Left ventricle myocardium inferior (tissue), 1 donor: Measurements from ENCODE around the gene APOC4. TPM values are rescaled to one million over a fixed set of nuclear protein-coding genes. Genes with fewer than 3 reads are reported as not detected.
"Not testable (repeated sequence)": the region's sequence is repeated elsewhere in the genome, so short reads cannot be mapped to it uniquely, and the experiment has no call there.

Experiments
- DNase-seq: peaks from one replicate; pipeline ENCODE4 v3.0.0-alpha.2; 2020
- H3K27ac ChIP-seq: fragments of 200-600 bp; replicated peaks from 2 replicates; pipeline ENCODE4 v1.8.0; 2021
- H3K27me3 ChIP-seq: fragments of 200-600 bp; 2 replicates; pipeline ENCODE4 v1.8.0; 2021; ENCODE audit warnings: low read depth
- H3K36me3 ChIP-seq: fragments of 200-600 bp; 2 replicates; pipeline ENCODE4 v1.8.0; 2021
- H3K4me1 ChIP-seq: fragments of 200-600 bp; 2 replicates; pipeline ENCODE4 v1.8.0; 2021
- H3K4me3 ChIP-seq: fragments of 200-600 bp; 2 replicates; pipeline ENCODE4 v1.8.0; 2021; ENCODE audit warnings: mild to moderate bottlenecking, moderate library complexity
- H3K9me3 ChIP-seq: fragments of 200-600 bp; replicated peaks from 2 replicates; pipeline ENCODE4 v1.8.0; 2021
- intact Hi-C: fragments of 100-400 bp; cut with micrococcal nuclease; formaldehyde crosslinking; loops from one replicate; pipeline ENCODE4 v1.11.0; 2022
- total RNA-seq: library from RNA; stranded (reverse); fragmentation: NEBNext Ultra II Directional; extraction: Animal tissue kit (Norgen Biotek cat#: 25700); gene quantifications from one replicate; pipeline ENCODE4 v1.2.1, GENCODE V29; 2021
- TF ChIP-seq, protein P1 (sequence below): fragments of 200-600 bp; IDR thresholded peaks from 2 replicates; pipeline ENCODE4 v1.8.0; 2021; ENCODE audit warnings: antibody characterized with exemption, mild to moderate bottlenecking, borderline replicate concordance
- donor health status: DM: no; HTN: yes; CAD: no; lungs with severe emphysema.

APOC4 gene
- total RNA-seq, 1 donor from 2014 or later, result not detected

DNA sequence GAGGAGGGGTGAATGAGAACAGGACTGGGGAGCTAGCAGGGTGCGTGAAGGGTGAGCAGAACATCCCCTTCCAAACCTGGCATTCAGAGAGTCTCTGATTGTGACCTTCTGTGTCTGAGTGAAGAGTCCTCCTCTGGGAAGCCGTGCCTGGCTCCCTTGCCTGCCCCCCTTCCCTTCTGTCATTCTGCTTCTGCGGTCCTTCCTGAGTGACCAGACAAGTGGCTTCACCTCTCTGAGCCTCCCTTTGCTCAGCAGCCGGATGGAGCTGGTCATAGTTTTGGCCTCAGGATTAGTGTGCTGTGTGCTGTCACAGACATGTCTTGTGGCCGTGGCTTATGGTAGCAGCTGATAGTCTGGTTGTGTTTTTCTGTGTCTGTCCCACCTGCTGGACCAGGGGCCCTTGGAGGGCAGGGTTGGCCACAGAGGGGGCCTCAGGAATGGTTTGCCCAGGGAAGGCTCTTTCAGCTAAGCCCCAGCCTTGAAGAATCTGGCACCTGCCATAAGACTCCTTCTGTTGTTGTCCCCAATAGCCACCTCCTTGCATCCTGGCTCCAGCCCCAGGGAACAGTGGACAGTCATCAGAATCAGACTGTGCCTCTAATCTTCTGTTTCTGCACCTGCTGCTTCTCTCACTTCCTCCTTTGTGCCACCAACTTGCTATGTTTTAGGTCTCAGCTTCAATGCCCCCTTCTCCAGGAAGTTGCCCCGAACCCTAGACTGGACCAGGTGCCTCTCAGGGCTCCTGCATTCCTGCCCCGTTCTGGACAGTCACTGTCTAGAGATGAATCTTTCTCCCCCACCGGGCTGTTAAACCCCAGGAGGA, 19.1 kb downstream of the APOC4 start:
- Histone ChIP-seq H3K4me1 (peaks cover 53% of the 10 kb centered on the region), H3K36me3 (peaks cover 46% of the 10 kb centered on the region), H3K9me3 (no peaks in the 10 kb centered on the region), H3K27ac (no peak overlapping the region), H3K27me3 (no peaks in the 10 kb centered on the region), H3K4me3 (no peak overlapping the region)
- DNase-seq, result no peak
- intact Hi-C loops, result no loop called here
- TF ChIP-seq, protein P1, sequence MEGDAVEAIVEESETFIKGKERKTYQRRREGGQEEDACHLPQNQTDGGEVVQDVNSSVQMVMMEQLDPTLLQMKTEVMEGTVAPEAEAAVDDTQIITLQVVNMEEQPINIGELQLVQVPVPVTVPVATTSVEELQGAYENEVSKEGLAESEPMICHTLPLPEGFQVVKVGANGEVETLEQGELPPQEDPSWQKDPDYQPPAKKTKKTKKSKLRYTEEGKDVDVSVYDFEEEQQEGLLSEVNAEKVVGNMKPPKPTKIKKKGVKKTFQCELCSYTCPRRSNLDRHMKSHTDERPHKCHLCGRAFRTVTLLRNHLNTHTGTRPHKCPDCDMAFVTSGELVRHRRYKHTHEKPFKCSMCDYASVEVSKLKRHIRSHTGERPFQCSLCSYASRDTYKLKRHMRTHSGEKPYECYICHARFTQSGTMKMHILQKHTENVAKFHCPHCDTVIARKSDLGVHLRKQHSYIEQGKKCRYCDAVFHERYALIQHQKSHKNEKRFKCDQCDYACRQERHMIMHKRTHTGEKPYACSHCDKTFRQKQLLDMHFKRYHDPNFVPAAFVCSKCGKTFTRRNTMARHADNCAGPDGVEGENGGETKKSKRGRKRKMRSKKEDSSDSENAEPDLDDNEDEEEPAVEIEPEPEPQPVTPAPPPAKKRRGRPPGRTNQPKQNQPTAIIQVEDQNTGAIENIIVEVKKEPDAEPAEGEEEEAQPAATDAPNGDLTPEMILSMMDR, result no peak

DNA sequence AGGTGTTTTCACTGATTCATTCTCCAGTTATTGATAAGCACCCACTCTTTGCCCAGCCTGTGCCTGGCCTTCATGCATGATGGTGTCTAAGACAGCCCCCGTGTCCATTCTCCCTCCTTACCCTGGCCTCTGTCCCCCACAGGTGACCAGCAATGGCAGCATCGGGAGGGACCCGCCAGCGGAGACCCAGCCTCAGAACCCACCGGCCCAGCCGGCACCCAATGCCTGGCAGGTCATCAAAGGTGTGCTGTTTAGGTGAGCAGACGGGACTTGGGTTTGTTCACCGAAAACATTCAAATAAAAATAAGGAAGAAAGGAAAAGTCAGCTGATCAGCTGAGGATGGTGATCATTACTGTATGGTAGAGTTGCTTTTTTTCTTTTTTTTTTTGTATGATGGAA, 19.8 kb downstream of the APOC4 start:
- intact Hi-C loops, result no loop called here

DNA sequence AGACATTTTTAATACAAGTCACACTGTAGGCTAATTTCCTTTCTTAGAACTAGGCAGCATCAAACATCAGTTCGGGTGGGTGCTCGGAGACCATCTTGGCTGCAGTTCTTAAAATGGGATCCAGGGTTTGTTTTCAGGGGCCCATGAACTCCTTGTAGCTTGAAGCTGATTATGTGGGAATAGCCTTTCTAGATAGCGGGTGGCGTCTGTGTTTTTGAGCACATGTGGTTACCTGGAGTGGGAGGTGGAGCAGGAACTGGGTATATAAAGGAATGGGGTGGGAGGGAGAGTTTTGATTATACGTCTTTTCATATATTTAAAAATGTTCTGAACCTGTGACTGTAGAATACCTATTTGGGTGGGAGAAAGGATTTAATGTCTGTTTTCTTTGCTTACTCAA, 26.1 kb downstream of the APOC4 start:
- DNase-seq, result no peak
- H3K27ac ChIP-seq, result no peak overlapping the region
- intact Hi-C loops, result no loop called here
- TF ChIP-seq, protein P1, result no peak
- H3K4me1 ChIP-seq, result no peaks in the 10 kb centered on the region
- no peaks in the 10 kb centered on the region for H3K9me3 ChIP-seq
- no peaks in the 10 kb centered on the region for H3K27me3 ChIP-seq
- H3K36me3 ChIP-seq, result peaks cover 66% of the 10 kb centered on the region
- H3K4me3 ChIP-seq, result no peak overlapping the region

More for the DNA sequence above, 19.8 kb downstream of the APOC4 start:
- no peaks in the 10 kb centered on the region for H3K27me3 ChIP-seq
- TF ChIP-seq, protein P1, result no peak
- H3K36me3 ChIP-seq, result peaks cover 53% of the 10 kb centered on the region
- no peak overlapping the region for H3K4me3 ChIP-seq
- no peak overlapping the region for H3K27ac ChIP-seq
- H3K9me3 ChIP-seq, result no peaks in the 10 kb centered on the region
- no peak for DNase-seq
- H3K4me1 ChIP-seq, result peaks cover 46% of the 10 kb centered on the region

DNA sequence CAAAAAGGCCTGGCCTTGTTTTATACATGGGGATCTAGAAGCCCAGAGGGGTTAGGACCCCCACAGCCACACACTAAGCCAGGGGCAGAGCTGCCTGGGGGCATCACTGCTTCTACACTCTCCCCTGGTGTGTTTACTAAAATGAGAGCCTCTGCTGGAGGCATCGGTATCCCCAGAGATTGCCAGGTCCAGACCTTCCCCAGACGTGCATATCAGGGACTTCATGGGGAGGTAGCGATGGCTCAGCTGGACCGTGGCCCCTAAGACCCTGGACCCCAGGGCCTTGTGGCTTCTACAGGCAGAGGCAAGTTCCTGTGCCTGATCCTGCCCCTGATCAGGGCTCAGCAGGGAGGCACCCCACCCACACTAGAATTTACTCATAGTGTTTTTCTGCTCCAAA, 26.6 kb downstream of the APOC4 start:
- peaks cover 68% of the 10 kb centered on the region for H3K36me3 ChIP-seq
- no peaks in the 10 kb centered on the region for H3K4me1 ChIP-seq
- no peaks in the 10 kb centered on the region for H3K9me3 ChIP-seq
- H3K27ac ChIP-seq, result no peak overlapping the region
- no peak overlapping the region for H3K4me3 ChIP-seq
- H3K27me3 ChIP-seq, result no peaks in the 10 kb centered on the region
- TF ChIP-seq, protein P1, result no peak
- no peak for DNase-seq
- intact Hi-C loops, result no loop called here

DNA sequence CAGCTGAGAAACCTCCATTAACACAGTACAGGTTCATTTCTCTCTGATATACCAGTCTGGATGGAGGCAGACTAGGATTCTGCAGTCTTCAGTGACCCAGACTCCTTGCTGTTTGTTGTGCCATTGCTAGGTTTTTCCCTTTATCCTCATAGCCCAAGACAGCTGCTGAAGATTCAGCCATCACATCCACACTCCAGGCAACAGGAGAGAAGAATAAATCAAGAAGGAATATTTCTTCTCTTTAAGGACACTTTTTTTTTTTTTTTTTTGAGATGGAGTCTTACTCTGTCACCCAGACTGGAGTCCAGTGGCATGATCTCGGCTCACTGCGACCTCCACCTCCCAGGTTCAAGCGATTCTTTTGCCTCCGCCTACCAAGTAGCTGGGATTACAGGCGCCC, 27.4 kb downstream of the APOC4 start:
- Histone ChIP-seq H3K27me3 (no peaks in the 10 kb centered on the region), H3K4me3 (no peak overlapping the region), H3K4me1 (no peaks in the 10 kb centered on the region), H3K9me3 (no peaks in the 10 kb centered on the region), H3K27ac (no peak overlapping the region), H3K36me3 (peaks cover 68% of the 10 kb centered on the region)
- intact Hi-C loops, result no loop called here
- TF ChIP-seq, protein P1, result no peak
- no peak for DNase-seq

DNA sequence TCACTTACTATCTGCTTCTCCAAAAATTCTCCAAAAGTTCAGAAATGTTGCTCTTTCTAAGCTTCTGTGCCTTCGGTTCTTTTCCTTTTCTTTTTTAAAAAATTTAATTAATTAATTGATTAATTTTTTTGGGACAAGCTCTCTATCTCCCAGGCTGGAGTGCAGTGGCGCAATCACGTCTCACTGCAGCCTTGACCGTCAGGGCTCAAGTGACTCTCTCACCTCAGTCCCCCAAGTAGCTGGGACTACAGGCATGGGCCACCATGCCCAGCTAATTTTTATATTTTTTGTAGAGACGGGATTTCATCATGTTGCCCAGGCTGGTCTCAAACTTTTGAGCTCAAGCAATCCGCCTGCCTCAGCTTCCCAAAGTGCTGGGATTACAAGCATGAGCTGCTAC, 29.4 kb downstream of the APOC4 start:
- H3K36me3 ChIP-seq, result peaks cover 69% of the 10 kb centered on the region
- intact Hi-C loops, H3K27me3 ChIP-seq, H3K9me3 ChIP-seq, H3K4me1 ChIP-seq, DNase-seq, H3K4me3 ChIP-seq, H3K27ac ChIP-seq: not testable (repeated sequence)
